DOHH2 (cell line): Measurements from ENCODE around the gene SUGCT.

Source experiments
- H3F3A ChIP-seq: fragments of 200-600 bp; sonication (generic), shearing (Covaris generic); 2 replicates; pipeline ENCODE4 v1.6.0; 2016; ENCODE audit warnings: antibody characterized with exemption, mild to moderate bottlenecking; ENCODE audit not compliant: control insufficient read depth, insufficient read depth
- H3K27ac ChIP-seq: fragments of 200-600 bp; sonication (generic); 2 replicates; pipeline ENCODE4 v1.5.1; 2014; ENCODE audit warnings: low read depth, mild to moderate bottlenecking, low read length, moderate library complexity
- H3K27me3 ChIP-seq: fragments of 200-600 bp; sonication (generic); 2 replicates; pipeline ENCODE4 v1.6.1; 2014; ENCODE audit warnings: mild to moderate bottlenecking, low read length, mixed read lengths; ENCODE audit not compliant: control insufficient read depth
- H3K36me3 ChIP-seq: fragments of 200-600 bp; sonication (generic); 2 replicates; pipeline ENCODE4 v1.6.1; 2014; ENCODE audit warnings: mild to moderate bottlenecking, low read length, moderate library complexity, mixed read lengths; ENCODE audit not compliant: control insufficient read depth
- H3K4me1 ChIP-seq: fragments of 200-600 bp; sonication (generic); 2 replicates; pipeline ENCODE4 v1.6.1; 2014; ENCODE audit warnings: mild to moderate bottlenecking, low read length, mixed read lengths; ENCODE audit not compliant: control insufficient read depth
- H3K4me2 ChIP-seq: fragments of 200-600 bp; sonication (generic); 2 replicates; pipeline ENCODE4 v1.6.0; 2014; ENCODE audit warnings: mild to moderate bottlenecking, low read length, moderate library complexity
- H3K4me3 ChIP-seq: fragments of 200-600 bp; sonication (generic); 2 replicates; pipeline ENCODE4 v1.5.1; 2014; ENCODE audit warnings: mild to moderate bottlenecking, low read length, mixed read lengths
- H3K79me2 ChIP-seq: fragments of 200-600 bp; sonication (generic); 2 replicates; pipeline ENCODE4 v1.6.1; 2014; ENCODE audit warnings: mild to moderate bottlenecking, low read length, mixed read lengths; ENCODE audit not compliant: control insufficient read depth
- H3K9me2 ChIP-seq: fragments of 200-600 bp; sonication (generic); replicated peaks from 2 replicates; pipeline ENCODE4 v1.6.1; 2014; ENCODE audit warnings: mild to moderate bottlenecking, low read length, mixed read lengths; ENCODE audit not compliant: control insufficient read depth
- H3K9me3 ChIP-seq: fragments of 200-600 bp; sonication (generic); 2 replicates; pipeline ENCODE4 v1.6.1; 2014; ENCODE audit warnings: antibody characterized with exemption, low read length, mixed read lengths; ENCODE audit not compliant: control insufficient read depth, insufficient read depth
- H4K20me1 ChIP-seq: fragments of 200-600 bp; sonication (generic); 2 replicates; pipeline ENCODE4 v1.6.0; 2014; ENCODE audit warnings: low read depth, mild to moderate bottlenecking, antibody characterized with exemption, low read length, moderate library complexity; ENCODE audit not compliant: control insufficient read depth, insufficient read depth
- EZH2phosphoT487 ChIP-seq: fragments of 200-600 bp; sonication (generic); IDR thresholded peaks from 2 replicates; pipeline ENCODE4 v1.6.1; 2017; ENCODE audit warnings: borderline replicate concordance, mild to moderate bottlenecking, antibody characterized with exemption, low read length, moderate library complexity, mixed read lengths
- TF ChIP-seq, protein P1 (sequence below): fragments of 200-600 bp; sonication (generic); IDR thresholded peaks from one replicate; pipeline ENCODE4 v1.5.1; 2014; ENCODE audit warnings: antibody characterized with exemption, mild to moderate bottlenecking, low read depth, low read length; ENCODE audit not compliant: poor library complexity, severe bottlenecking

SUGCT gene

GRCh38 chr7:40544871-40545303, 410.1 kb downstream of the SUGCT start:
- H4K20me1 ChIP-seq, result no peaks in the 10 kb centered on the region
- no peaks in the 10 kb centered on the region for H3K79me2 ChIP-seq
- H3K4me3 ChIP-seq, result no peak overlapping the region
- TF ChIP-seq, protein P1, sequence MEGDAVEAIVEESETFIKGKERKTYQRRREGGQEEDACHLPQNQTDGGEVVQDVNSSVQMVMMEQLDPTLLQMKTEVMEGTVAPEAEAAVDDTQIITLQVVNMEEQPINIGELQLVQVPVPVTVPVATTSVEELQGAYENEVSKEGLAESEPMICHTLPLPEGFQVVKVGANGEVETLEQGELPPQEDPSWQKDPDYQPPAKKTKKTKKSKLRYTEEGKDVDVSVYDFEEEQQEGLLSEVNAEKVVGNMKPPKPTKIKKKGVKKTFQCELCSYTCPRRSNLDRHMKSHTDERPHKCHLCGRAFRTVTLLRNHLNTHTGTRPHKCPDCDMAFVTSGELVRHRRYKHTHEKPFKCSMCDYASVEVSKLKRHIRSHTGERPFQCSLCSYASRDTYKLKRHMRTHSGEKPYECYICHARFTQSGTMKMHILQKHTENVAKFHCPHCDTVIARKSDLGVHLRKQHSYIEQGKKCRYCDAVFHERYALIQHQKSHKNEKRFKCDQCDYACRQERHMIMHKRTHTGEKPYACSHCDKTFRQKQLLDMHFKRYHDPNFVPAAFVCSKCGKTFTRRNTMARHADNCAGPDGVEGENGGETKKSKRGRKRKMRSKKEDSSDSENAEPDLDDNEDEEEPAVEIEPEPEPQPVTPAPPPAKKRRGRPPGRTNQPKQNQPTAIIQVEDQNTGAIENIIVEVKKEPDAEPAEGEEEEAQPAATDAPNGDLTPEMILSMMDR, result no peak
- TF ChIP-seq EZH2phosphoT487, result no peak
- no peaks in the 10 kb centered on the region for H3K9me3 ChIP-seq
- H3K36me3 ChIP-seq, result no peaks in the 10 kb centered on the region
- H3F3A ChIP-seq, result no peaks in the 10 kb centered on the region
- H3K9me2 ChIP-seq, result no peaks in the 10 kb centered on the region
- no peaks in the 10 kb centered on the region for H3K27me3 ChIP-seq
- H3K27ac ChIP-seq, result no peak overlapping the region
- no peaks in the 10 kb centered on the region for H3K4me1 ChIP-seq
- no peak overlapping the region for H3K4me2 ChIP-seq

DNA sequence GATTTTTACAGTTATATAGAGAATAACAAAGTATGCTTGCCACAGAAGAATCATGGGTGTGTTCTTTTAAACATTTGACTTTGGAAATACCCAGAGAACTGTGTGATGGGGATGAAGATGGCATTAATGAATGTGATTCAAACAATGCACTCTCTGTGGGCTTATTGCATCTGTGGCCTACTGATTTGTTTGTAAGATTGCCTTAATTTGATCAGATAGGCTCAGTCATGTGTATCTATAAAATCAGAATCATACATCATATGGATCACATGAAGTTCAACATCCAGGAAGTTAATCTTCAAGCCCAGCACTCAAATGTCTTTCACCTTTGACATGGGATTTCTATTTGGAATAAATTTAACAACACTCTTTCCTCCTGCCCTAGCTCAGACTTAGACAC, 410.9 kb downstream of the SUGCT start:
- H4K20me1 ChIP-seq, result no peaks in the 10 kb centered on the region
- no peak overlapping the region for H3K4me2 ChIP-seq
- H3K27ac ChIP-seq, result no peak overlapping the region
- H3K79me2 ChIP-seq, result no peaks in the 10 kb centered on the region
- H3K9me3 ChIP-seq, result no peaks in the 10 kb centered on the region
- H3F3A ChIP-seq, result no peaks in the 10 kb centered on the region
- no peaks in the 10 kb centered on the region for H3K9me2 ChIP-seq
- TF ChIP-seq, protein P1, result no peak
- TF ChIP-seq EZH2phosphoT487, result no peak
- H3K27me3 ChIP-seq, result no peaks in the 10 kb centered on the region
- H3K4me3 ChIP-seq, result no peak overlapping the region
- H3K36me3 ChIP-seq, result no peaks in the 10 kb centered on the region
- H3K4me1 ChIP-seq, result no peaks in the 10 kb centered on the region

GRCh38 chr7:40546616-40547501, 412.1 kb downstream of the SUGCT start:
- Histone ChIP-seq H3K9me3 (no peaks in the 10 kb centered on the region), H3F3A (no peaks in the 10 kb centered on the region), H3K4me2 (no peak overlapping the region), H3K27me3 (no peaks in the 10 kb centered on the region), H4K20me1 (no peaks in the 10 kb centered on the region), H3K79me2 (no peaks in the 10 kb centered on the region), H3K27ac (no peak overlapping the region), H3K9me2 (no peaks in the 10 kb centered on the region), H3K36me3 (no peaks in the 10 kb centered on the region), H3K4me1 (peaks cover 2% of the 10 kb centered on the region), H3K4me3 (no peak overlapping the region)
- TF ChIP-seq EZH2phosphoT487, result no peak
- TF ChIP-seq, protein P1, result no peak
